Measurements from ENCODE around the gene KLF17. TPM values are rescaled to one million over a fixed set of nuclear protein-coding genes. Genes with fewer than 3 reads are reported as not detected.

The KLF17 gene
- total and polyA plus RNA-seq, 2 of the 8 experiments (the other 6 are each of a cell fraction or from before 2014, with no cell fraction given), result not detected

- TF ChIP-seq BRCA1 (IDR thresholded peaks at IDR 0.05; ENCODE audit: low read depth, low read length) (no peak), SRF (IDR thresholded peaks at IDR 0.05; ENCODE audit: low read depth, low read length) (no peak)
Observed at GRCh38 chr1:44089371-44090048, 29.1 kb upstream of the KLF17 start (continued).

Measured in H1 (cell line).